ENCODE results near the gene SKIC2.

The SKIC2 gene

GRCh38 chr6:31949926-31950548 is 8.9 kb upstream of the SKIC2 start:
- no peak for TF ChIP-seq CTCF (conservative IDR thresholded peaks at IDR 0.05; ENCODE audit: low read depth, low read length)
- DNase-seq (ENCODE audit: low read depth) = no peak
- H3K4me3 ChIP-seq (ENCODE audit: low read length) = no peak overlapping the region

- TF ChIP-seq CTCF (conservative IDR thresholded peaks at IDR 0.05; ENCODE audit: low read depth, low read length) = peak; percentile 96
- H3K4me3 ChIP-seq (ENCODE audit: low read length) = no peak overlapping the region
- no peak for DNase-seq (ENCODE audit: low read depth)
Measured at GRCh38 chr6:31952140-31952805, 6.7 kb upstream of the SKIC2 start.

GRCh38 chr6:31952890-31953289 is 6.1 kb upstream of the SKIC2 start:
- DNase-seq (ENCODE audit: low read depth) = no peak
- H3K4me3 ChIP-seq (ENCODE audit: low read length) = no peak overlapping the region
- no peak for TF ChIP-seq CTCF (conservative IDR thresholded peaks at IDR 0.05; ENCODE audit: low read depth, low read length)

GRCh38 chr6:31954511-31954910 is 4.5 kb upstream of the SKIC2 start:
- TF ChIP-seq CTCF (conservative IDR thresholded peaks at IDR 0.05; ENCODE audit: low read depth, low read length) = no peak
- no peak overlapping the region for H3K4me3 ChIP-seq (ENCODE audit: low read length)
- DNase-seq (ENCODE audit: low read depth) = no peak

- DNase-seq (ENCODE audit: low read depth) = no peak
- no peak overlapping the region for H3K4me3 ChIP-seq (ENCODE audit: low read length)
- no peak for TF ChIP-seq CTCF (conservative IDR thresholded peaks at IDR 0.05; ENCODE audit: low read depth, low read length)
Measured at GRCh38 chr6:31956796-31957195, 2.2 kb upstream of the SKIC2 start.

GRCh38 chr6:31958412-31958740 is 599 bp upstream of the SKIC2 start:
- DNase-seq (ENCODE audit: low read depth) = no peak
- TF ChIP-seq CTCF (conservative IDR thresholded peaks at IDR 0.05; ENCODE audit: low read depth, low read length) = no peak

GRCh38 chr6:31961616-31962015 is 2.6 kb downstream of the SKIC2 start:
- no peak for DNase-seq (ENCODE audit: low read depth)
- TF ChIP-seq CTCF (conservative IDR thresholded peaks at IDR 0.05; ENCODE audit: low read depth, low read length) = no peak
- H3K4me3 ChIP-seq (ENCODE audit: low read length) = no peak overlapping the region

More at GRCh38 chr6:31958412-31958740, 599 bp upstream of the SKIC2 start:
- peak overlapping the region; percentile 99 for H3K4me3 ChIP-seq (ENCODE audit: low read length)

Measured in retinal pigment epithelial cell (primary cell).